Activated B cell treated with CpG ODN at 0.5 μM for 24 hours (primary cell): ENCODE data around the gene ROCK2. TPM values are rescaled to one million over a fixed set of nuclear protein-coding genes. Genes with fewer than 3 reads are reported as not detected.

ENCODE experiments used
- ATAC-seq: fragments of 200-7000 bp; cut with Tn5 transposase; one replicate; pipeline ENCODE4 v1.10.0; 2021; ENCODE audit warnings: low read depth, mild to moderate bottlenecking, moderate library complexity
- CTCF ChIA-PET: fragments of 350-600 bp; sonication (Branson Sonifier 250); formaldehyde crosslinking; loops from one replicate; lab custom pipeline; 2021; ENCODE audit warnings: antibody characterized with exemption; lab: Charles Lee
- POLR2A ChIA-PET: fragments of 350-600 bp; sonication (Branson Sonifier 250); formaldehyde crosslinking; loops from one replicate; lab custom pipeline; 2021; ENCODE audit warnings: antibody characterized with exemption; lab: Charles Lee
- DNase-seq: peaks from one replicate; pipeline ENCODE4 v3.0.0; 2022
- H3K27ac Mint-ChIP-seq: one replicate; pipeline ENCODE4 v1.8.0; 2020; ENCODE audit warnings: mixed read lengths
- H3K27me3 Mint-ChIP-seq: one replicate; pipeline ENCODE4 v1.8.0; 2021; ENCODE audit warnings: mixed read lengths
- H3K36me3 Mint-ChIP-seq: one replicate; pipeline ENCODE4 v1.8.0; 2021; ENCODE audit warnings: low read depth, mixed read lengths
- H3K4me1 Mint-ChIP-seq: one replicate; pipeline ENCODE4 v1.8.0; 2021; ENCODE audit warnings: mixed read lengths
- H3K4me3 Mint-ChIP-seq: one replicate; pipeline ENCODE4 v1.8.0; 2020; ENCODE audit warnings: mild to moderate bottlenecking, mixed read lengths
- H3K9me3 Mint-ChIP-seq: one replicate; pipeline ENCODE4 v1.8.0; 2020; ENCODE audit warnings: mixed read lengths
- CTCF ChIP-seq: fragments of 200-600 bp; IDR thresholded peaks from one replicate; pipeline ENCODE4 v1.8.0; 2022; ENCODE audit warnings: antibody characterized with exemption, mild to moderate bottlenecking
- intact Hi-C: fragments of 100-400 bp; cut with micrococcal nuclease; formaldehyde crosslinking; loops from one replicate; pipeline ENCODE4 v1.15.1; 2024
- total RNA-seq: library from RNA; stranded (reverse); gene quantifications from 2 replicates; pipeline ENCODE4 v1.2.3, GENCODE V29; 2022

Gene ROCK2
- total RNA-seq, 1 donor from 2014 or later = 18.8 TPM

DNA sequence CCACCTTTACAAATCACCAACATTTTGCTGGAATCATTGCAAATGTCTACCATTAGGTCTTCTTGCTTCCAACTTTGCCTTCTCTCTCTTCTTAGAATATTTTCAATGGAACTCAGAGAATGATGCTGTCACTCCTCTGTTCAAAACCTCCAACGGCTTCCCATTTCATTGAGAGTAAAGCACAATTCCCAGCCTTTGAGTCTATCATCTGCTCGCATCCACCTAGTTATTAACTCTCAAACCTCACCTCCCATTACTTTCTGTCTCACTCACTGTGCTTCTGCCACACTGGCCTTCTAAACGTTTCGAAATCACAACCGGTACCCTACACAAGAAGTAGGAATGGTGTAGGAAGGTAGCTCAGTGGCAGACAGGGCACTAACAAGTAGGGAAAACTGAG lies 40.0 kb downstream of the ROCK2 start:
- ATAC-seq (no peak), DNase-seq (no peak)
- H3K9me3 Mint-ChIP-seq = no peaks in the 10 kb centered on the region
- intact Hi-C loops = no loop called here
- peaks cover 11% of the 10 kb centered on the region for H3K4me1 Mint-ChIP-seq
- H3K27ac Mint-ChIP-seq = no peak overlapping the region
- no peaks in the 10 kb centered on the region for H3K36me3 Mint-ChIP-seq
- TF ChIP-seq CTCF = no peak
- no peak overlapping the region for H3K4me3 Mint-ChIP-seq
- ChIA-PET POLR2A (no interaction called here), CTCF (no interaction called here)
- no peaks in the 10 kb centered on the region for H3K27me3 Mint-ChIP-seq

GRCh38 chr2:11303290-11304013 lies 41.0 kb downstream of the ROCK2 start:
- intact Hi-C loops = no loop called here
- ChIA-PET POLR2A (no interaction called here), CTCF (no interaction called here)
- no peak for TF ChIP-seq CTCF
- no peak for DNase-seq
- H3K36me3 Mint-ChIP-seq = no peaks in the 10 kb centered on the region
- H3K27ac Mint-ChIP-seq = no peak overlapping the region
- no peaks in the 10 kb centered on the region for H3K9me3 Mint-ChIP-seq
- no peaks in the 10 kb centered on the region for H3K27me3 Mint-ChIP-seq
- no peak overlapping the region for H3K4me3 Mint-ChIP-seq
- H3K4me1 Mint-ChIP-seq = peaks cover 13% of the 10 kb centered on the region
- ATAC-seq = no peak

- intact Hi-C loops = no loop called here
- DNase-seq (no peak), ATAC-seq (no peak)
- Mint-ChIP-seq H3K9me3 (no peaks in the 10 kb centered on the region), H3K27me3 (no peaks in the 10 kb centered on the region), H3K4me3 (no peak overlapping the region), H3K36me3 (no peaks in the 10 kb centered on the region), H3K27ac (no peak overlapping the region), H3K4me1 (peaks cover 5% of the 10 kb centered on the region)
- POLR2A ChIA-PET = no interaction called here
- CTCF ChIA-PET = no interaction called here
- TF ChIP-seq CTCF = no peak
Measured at GRCh38 chr2:11299439-11299838, 45.0 kb downstream of the ROCK2 start.

- ChIA-PET POLR2A (no interaction called here), CTCF (no interaction called here)
- no peak for TF ChIP-seq CTCF
- Mint-ChIP-seq H3K9me3 (no peaks in the 10 kb centered on the region), H3K4me3 (no peak overlapping the region), H3K27me3 (no peaks in the 10 kb centered on the region), H3K27ac (no peak overlapping the region), H3K36me3 (no peaks in the 10 kb centered on the region), H3K4me1 (peaks cover 5% of the 10 kb centered on the region)
- intact Hi-C loops = no loop called here
- DNase-seq (no peak), ATAC-seq (no peak)
Measured at GRCh38 chr2:11298592-11298991, 45.8 kb downstream of the ROCK2 start.

- POLR2A ChIA-PET = interaction anchor here (1.1 kb wide), 1 partner anchor 47 kb away, joined by 4 read pairs; no protein-coding TSS in a partner anchor
- no peaks in the 10 kb centered on the region for H3K27me3 Mint-ChIP-seq
Measured at GRCh38 chr2:11296401-11296800, 48.0 kb downstream of the ROCK2 start.

More at GRCh38 chr2:11296401-11296800, 48.0 kb downstream of the ROCK2 start:
- Mint-ChIP-seq H3K4me1 (peaks cover 19% of the 10 kb centered on the region), H3K36me3 (no peaks in the 10 kb centered on the region), H3K27ac (no peak overlapping the region), H3K4me3 (no peak overlapping the region), H3K9me3 (no peaks in the 10 kb centered on the region)
- TF ChIP-seq CTCF = no peak
- CTCF ChIA-PET = no interaction called here
- ATAC-seq (no peak), DNase-seq (no peak)
- intact Hi-C loops = no loop called here
